PC-3 (cell line): ENCODE measurements around the gene SEMA4G. TPM values are rescaled to one million over a fixed set of nuclear protein-coding genes. Genes with fewer than 3 reads are reported as not detected.

ENCODE experiments used
- ATAC-seq: fragments of 200-7000 bp; cut with Tn5 transposase; 2 replicates; pipeline ENCODE4 v1.9.1; 2020; ENCODE audit warnings: mild to moderate bottlenecking, moderate library complexity
- BruUV-seq: library from RNA; stranded (reverse); fragments of 400-500 nt; replicated peaks from 2 replicates; lab custom pipeline; 2021; lab: Mats Ljungman, UMichigan
- CTCF ChIA-PET: fragments of 300-600 bp; sonication (Branson Sonifier 250); formaldehyde crosslinking; loops from one replicate; lab custom pipeline; 2022; ENCODE audit warnings: antibody characterized with exemption; lab: Charles Lee
- POLR2A ChIA-PET: fragments of 300-600 bp; sonication (Branson Sonifier 250); formaldehyde crosslinking; loops from one replicate; lab custom pipeline; 2022; ENCODE audit warnings: antibody characterized with exemption; ENCODE audit not compliant: unreplicated experiment; lab: Charles Lee
- DNase-seq: peaks from one replicate; pipeline ENCODE4 v3.0.0-alpha.2; 2015
- H2AFZ ChIP-seq: fragments of 300-600 bp; sonication (generic); 2 replicates; pipeline ENCODE4 v1.6.0; 2016; ENCODE audit warnings: antibody characterized with exemption, low read length
- H3F3A ChIP-seq: fragments of 300-600 bp; sonication (generic); one replicate; pipeline ENCODE4 v1.6.0; 2017; ENCODE audit warnings: antibody characterized with exemption, low read length, control low read depth, mild to moderate bottlenecking; ENCODE audit not compliant: unreplicated experiment
- H3K27ac ChIP-seq: fragments of 300-600 bp; sonication (generic); 2 replicates; pipeline ENCODE4 v1.5.1; 2016; ENCODE audit warnings: mild to moderate bottlenecking, low read length
- H3K27me3 ChIP-seq: fragments of 300-600 bp; sonication (generic); 2 replicates; pipeline ENCODE4 v1.6.1; 2016; ENCODE audit warnings: low read length, mixed read lengths
- H3K36me3 ChIP-seq: fragments of 300-600 bp; sonication (generic); 2 replicates; pipeline ENCODE4 v1.6.1; 2016; ENCODE audit warnings: low read depth, mixed run types, low read length, mixed read lengths
- H3K4me1 ChIP-seq: fragments of 300-600 bp; sonication (generic); 2 replicates; pipeline ENCODE4 v1.5.1; 2016; ENCODE audit warnings: low read length; ENCODE audit not compliant: insufficient read depth
- H3K4me2 ChIP-seq: fragments of 300-600 bp; sonication (generic); 2 replicates; pipeline ENCODE4 v1.6.0; 2016; ENCODE audit warnings: low read length
- H3K4me3 ChIP-seq: fragments of 300-600 bp; sonication (generic); 2 replicates; pipeline ENCODE4 v1.5.1; 2016; ENCODE audit warnings: mild to moderate bottlenecking, low read length, mixed read lengths
- H3K79me2 ChIP-seq: fragments of 300-600 bp; sonication (generic); 2 replicates; pipeline ENCODE4 v1.6.1; 2017; ENCODE audit warnings: low read length, mixed read lengths
- H3K9ac ChIP-seq: fragments of 300-600 bp; sonication (generic); 2 replicates; pipeline ENCODE4 v1.6.0; 2016; ENCODE audit warnings: mild to moderate bottlenecking, low read length
- H3K9me2 ChIP-seq: fragments of 300-600 bp; sonication (generic); replicated peaks from 2 replicates; pipeline ENCODE4 v1.6.1; 2016; ENCODE audit warnings: mixed run types, low read length, mixed read lengths
- H3K9me3 ChIP-seq: fragments of 300-600 bp; sonication (generic); 2 replicates; pipeline ENCODE4 v1.6.1; 2016; ENCODE audit warnings: low read length, mixed read lengths
- H4K20me1 ChIP-seq: fragments of 300-600 bp; sonication (generic); 2 replicates; pipeline ENCODE4 v1.6.1; 2016; ENCODE audit warnings: low read length, mixed read lengths
- CTCF ChIP-seq: fragments of 300-600 bp; sonication (generic); conservative IDR thresholded peaks from 2 replicates; pipeline ENCODE4 v1.5.1; 2017; ENCODE audit warnings: antibody characterized with exemption, low read depth, mild to moderate bottlenecking, low read length
- EZH2 ChIP-seq: fragments of 300-600 bp; sonication (generic); IDR thresholded peaks from one replicate; pipeline ENCODE4 v1.6.1; 2017; ENCODE audit warnings: antibody characterized with exemption, mild to moderate bottlenecking, low read length; ENCODE audit not compliant: unreplicated experiment
- EZH2phosphoT487 ChIP-seq: fragments of 300-600 bp; sonication (generic); IDR thresholded peaks from 2 replicates; pipeline ENCODE4 v1.6.1; 2018; ENCODE audit warnings: mild to moderate bottlenecking, antibody characterized with exemption, low read length, borderline replicate concordance
- intact Hi-C: fragments of 100-400 bp; cut with micrococcal nuclease; formaldehyde crosslinking; loops from 2 replicates; pipeline ENCODE4 v1.9.0; 2023
- total RNA-seq: library from RNA; depleted of rRNA; stranded (reverse); fragments of >200 nt; gene quantifications from 2 replicates; pipeline ENCODE4 v1.2.3, GENCODE V29; 2014

Gene SEMA4G
- total RNA-seq, 1 experiment from 2014 or later: 2.6 TPM

- no peak for ATAC-seq
- no peaks in the 10 kb centered on the region for H3K27me3 ChIP-seq
- POLR2A ChIA-PET: no interaction called here
Observed at GRCh38 chr10:100965820-100966219, 3.5 kb upstream of the SEMA4G start.

GRCh38 chr10:100966887-100967286 lies 2.4 kb upstream of the SEMA4G start:
- DNase-seq: no peak
- Histone ChIP-seq H3K4me2 (no peak overlapping the region), H4K20me1 (no peaks in the 10 kb centered on the region), H3K4me3 (no peak overlapping the region), H3K9ac (no peak overlapping the region), H3F3A (no peaks in the 10 kb centered on the region), H3K9me3 (no peaks in the 10 kb centered on the region), H3K27me3 (no peaks in the 10 kb centered on the region), H3K79me2 (no peaks in the 10 kb centered on the region), H3K36me3 (peaks cover 3% of the 10 kb centered on the region), H2AFZ (no peak overlapping the region), H3K27ac (no peak overlapping the region), H3K4me1 (peaks cover 6% of the 10 kb centered on the region; the same call in 1 of the 2 replicates), H3K9me2 (no peaks in the 10 kb centered on the region)
- intact Hi-C loops: no loop called here
- ChIA-PET CTCF (no interaction called here), POLR2A (no interaction called here)
- TF ChIP-seq CTCF: no peak
- no peak for TF ChIP-seq EZH2
- no peak for TF ChIP-seq EZH2phosphoT487
- no peak for ATAC-seq
- BruUV-seq: no TSS peak

More at GRCh38 chr10:100965820-100966219, 3.5 kb upstream of the SEMA4G start:
- Histone ChIP-seq H3K36me3 (peaks cover 5% of the 10 kb centered on the region), H3K4me2 (no peak overlapping the region), H3F3A (no peaks in the 10 kb centered on the region), H3K79me2 (no peaks in the 10 kb centered on the region), H2AFZ (no peak overlapping the region), H3K4me3 (no peak overlapping the region), H4K20me1 (no peaks in the 10 kb centered on the region), H3K9ac (no peak overlapping the region), H3K4me1 (peaks cover 6% of the 10 kb centered on the region; the same call in 1 of the 2 replicates), H3K9me2 (no peaks in the 10 kb centered on the region), H3K9me3 (no peaks in the 10 kb centered on the region), H3K27ac (no peak overlapping the region)
- TF ChIP-seq CTCF (no peak), EZH2 (no peak), EZH2phosphoT487 (no peak)
- CTCF ChIA-PET: no interaction called here
- no peak for DNase-seq
- intact Hi-C loops: no loop called here
- no TSS peak for BruUV-seq

GRCh38 chr10:100967332-100967731 lies 2.0 kb upstream of the SEMA4G start:
- Histone ChIP-seq H3K27ac (no peak overlapping the region), H3K27me3 (no peaks in the 10 kb centered on the region), H3K36me3 (no peaks in the 10 kb centered on the region; the same call in none of the 2 replicates), H3K79me2 (no peaks in the 10 kb centered on the region), H2AFZ (no peak overlapping the region), H3K9me3 (no peaks in the 10 kb centered on the region), H3K4me3 (no peak overlapping the region), H3K9me2 (no peaks in the 10 kb centered on the region), H3K4me2 (no peak overlapping the region), H3K9ac (no peak overlapping the region), H4K20me1 (no peaks in the 10 kb centered on the region), H3K4me1 (peaks cover 6% of the 10 kb centered on the region; the same call in 1 of the 2 replicates), H3F3A (no peaks in the 10 kb centered on the region)
- TF ChIP-seq EZH2: no peak
- TF ChIP-seq EZH2phosphoT487: no peak
- TF ChIP-seq CTCF: no peak
- ATAC-seq (no peak), DNase-seq (no peak)
- BruUV-seq: no TSS peak
- CTCF ChIA-PET: no interaction called here
- POLR2A ChIA-PET: no interaction called here
- intact Hi-C loops: no loop called here
